Heart right ventricle (tissue), 16 donors: Measurements from ENCODE around the gene SIX3. TPM values are rescaled to one million over a fixed set of nuclear protein-coding genes. Genes with fewer than 3 reads are reported as not detected.

Source experiments
- ATAC-seq, 8 donors: fragments of 200-7000 bp; cut with Tn5 transposase; one replicate each; pipeline ENCODE4 v1.9.1; 2020; ENCODE audit warnings: mild to moderate bottlenecking in 8 of 8, moderate library complexity in 8 of 8, moderate number of reproducible peaks in 1 of 8
- DNase-seq, 2 donors: peaks; one replicate each; pipeline ENCODE4 v3.0.0-alpha.2; 2020
- H3K27ac ChIP-seq, 10 donors: fragments of 200-600 bp; sonication (generic) in 2 of 10; one replicate each; pipeline versions ENCODE4 v1.5.0 to v1.8.0; 2020 to 2022; ENCODE audit warnings: mild to moderate bottlenecking in 3 of 10
- H3K27me3 ChIP-seq, 7 donors: fragments of 200-600 bp; one replicate each; pipeline ENCODE4 v1.8.0; 2021 to 2022; ENCODE audit warnings: mild to moderate bottlenecking in 2 of 7
- H3K36me3 ChIP-seq, 9 donors: fragments of 200-600 bp; sonication (generic) in 1 of 9; one replicate each; pipeline versions ENCODE4 v1.5.0 to v1.8.0; 2020 to 2022; ENCODE audit warnings: mild to moderate bottlenecking in 2 of 9
- H3K4me1 ChIP-seq, 9 donors: fragments of 200-600 bp; sonication (generic) in 1 of 9; one replicate each; pipeline versions ENCODE4 v1.5.0 to v1.8.0; 2020 to 2022; ENCODE audit warnings: mild to moderate bottlenecking in 4 of 9
- H3K4me3 ChIP-seq, 10 donors: fragments of 200-600 bp; sonication (generic) in 2 of 10; one replicate each; pipeline versions ENCODE4 v1.5.0 to v1.8.0; 2020 to 2022; ENCODE audit warnings: mild to moderate bottlenecking in 7 of 10, moderate library complexity in 2 of 10
- H3K9me3 ChIP-seq, 11 donors: fragments of 200-600 bp in 10 of 11; sonication (generic) in 2 of 11; one replicate each; pipeline versions ENCODE4 v1.5.0 to v1.8.0; 2013 to 2022; ENCODE audit warnings: mild to moderate bottlenecking in 2 of 11, control low read depth in 1 of 11, moderate library complexity in 1 of 11
- WGBS, 2 donors: extraction: QIAGEN DNeasy Blood & Tissue Kit; methylation state at CpG; one replicate each; pipeline ENCODE4 v1.1.7; 2013; ENCODE audit warnings: inconsistent platforms in 1 of 2; 5-methylcytosine and 5-hydroxymethylcytosine counted together
- intact Hi-C, 10 donors: fragments of 100-400 bp; cut with DNase I; formaldehyde crosslinking; loops; one replicate each; pipeline versions ENCODE4 v1.11.1 to v1.14.2; 2022
- polyA plus RNA-seq, 2 donors: library from polyadenylated mRNA; stranded (reverse); fragments of 200-250 nt; gene quantifications; one replicate each; pipeline ENCODE4 v1.2.3, GENCODE V29; 2013
- total RNA-seq, 10 donors: library from RNA; stranded (reverse); fragmentation: NEBNext Ultra II Directional in 3 of 10; extraction: Animal tissue kit (Norgen Biotek cat#: 25700) in 3 of 10; gene quantifications; one replicate each; pipeline versions ENCODE4 v1.2.1 to v1.2.4, GENCODE V29; 2021 to 2023
- TF ChIP-seq, protein P1 (sequence below), 9 donors: fragments of 200-600 bp; sonication (generic) in 2 of 9; IDR thresholded peaks; one replicate each; pipeline versions ENCODE4 v1.5.0 to v1.8.0; 2021 to 2022; ENCODE audit warnings: antibody characterized with exemption in 9 of 9, mild to moderate bottlenecking in 5 of 9, moderate library complexity in 1 of 9
- donor health status: Arrhythmogenic right ventricular cardiomyopathy.
- donor health status: ischemic (EF 13 %, LVEDD 7.1; RV severe dilation, severe dysfunction).
- donor health status: healthy with polysubstance abuse.
- donor health status: DM: no; HTN: yes; CAD: no.
- donor health status: DM: no; HTN: no; CAD: no.
- donor health status: ischemic (EF 25% LVEDD 6.9; RV normal size, moderate dysfunction).
- donor health status: ischemic (EF 25% LVEDD 5.7; RV mildly dilated, moderate dysfunction).
- donor health status: healthy.
- donor health status: DM: yes; HTN: yes; CAD: no.
- donor health status: Ischemic cardiomyopathy.
- donor health status: ischemic (EF 35%, LVEDD 5.7; RV mildly dilated, moderate dysfunction).
- donor health status: nonischemic (EF 11% LVEDD 7.7; RV severe dilation, severe dysfunction).
- donor health status: DM: yes; HTN: yes; CAD: no.
- donor health status: PGD.
- donor health status: ischemic (EF 29% LVEDD 5.4; RV normal size, mild dysfunction).
- donor health status: nonischemic (EF 23%, LVEDD 6.1; RV moderate dilation, normal function).

The SIX3 gene
- total and polyA plus RNA-seq, 12 donors = not detected

DNA sequence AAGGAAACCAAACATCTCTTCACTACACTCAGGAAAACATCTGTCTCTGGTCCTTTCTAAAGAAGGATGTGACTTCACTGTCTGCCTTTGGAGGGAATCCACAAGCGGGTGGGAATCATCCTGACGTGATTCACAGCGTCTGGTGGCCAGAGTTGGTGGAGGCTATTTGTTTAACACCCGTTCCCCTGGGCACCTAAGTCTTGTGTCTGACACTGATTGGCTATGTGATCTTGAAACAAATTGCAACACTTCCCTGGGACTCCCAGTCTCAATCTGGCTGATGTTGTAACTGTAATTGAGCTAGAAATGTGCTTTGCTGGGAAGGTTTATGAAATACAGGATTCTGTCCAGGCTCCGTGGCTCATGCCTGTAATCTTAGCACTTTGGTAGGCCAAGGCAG is 28.8 kb upstream of the SIX3 start:
- intact Hi-C loops = no loop called here
- ATAC-seq = peak in 2 of 8 donors; percentile 19 to 83
- Histone ChIP-seq H3K36me3 (no peaks in the 10 kb centered on the region), H3K9me3 (peaks cover 0 to 42% (median 17%) of the 10 kb centered on the region in 11 donors), H3K4me1 (no peaks in the 10 kb centered on the region), H3K4me3 (no peak overlapping the region), H3K27ac (peak overlapping the region in 1 of 10 donors; percentile 31), H3K27me3 (peaks cover 0 to 26% (median 17%) of the 10 kb centered on the region in 7 donors)
- DNase-seq = no peak
- TF ChIP-seq, protein P1, sequence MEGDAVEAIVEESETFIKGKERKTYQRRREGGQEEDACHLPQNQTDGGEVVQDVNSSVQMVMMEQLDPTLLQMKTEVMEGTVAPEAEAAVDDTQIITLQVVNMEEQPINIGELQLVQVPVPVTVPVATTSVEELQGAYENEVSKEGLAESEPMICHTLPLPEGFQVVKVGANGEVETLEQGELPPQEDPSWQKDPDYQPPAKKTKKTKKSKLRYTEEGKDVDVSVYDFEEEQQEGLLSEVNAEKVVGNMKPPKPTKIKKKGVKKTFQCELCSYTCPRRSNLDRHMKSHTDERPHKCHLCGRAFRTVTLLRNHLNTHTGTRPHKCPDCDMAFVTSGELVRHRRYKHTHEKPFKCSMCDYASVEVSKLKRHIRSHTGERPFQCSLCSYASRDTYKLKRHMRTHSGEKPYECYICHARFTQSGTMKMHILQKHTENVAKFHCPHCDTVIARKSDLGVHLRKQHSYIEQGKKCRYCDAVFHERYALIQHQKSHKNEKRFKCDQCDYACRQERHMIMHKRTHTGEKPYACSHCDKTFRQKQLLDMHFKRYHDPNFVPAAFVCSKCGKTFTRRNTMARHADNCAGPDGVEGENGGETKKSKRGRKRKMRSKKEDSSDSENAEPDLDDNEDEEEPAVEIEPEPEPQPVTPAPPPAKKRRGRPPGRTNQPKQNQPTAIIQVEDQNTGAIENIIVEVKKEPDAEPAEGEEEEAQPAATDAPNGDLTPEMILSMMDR (IDR thresholded peaks at IDR 0.05) = no peak
- 46 to 53% methylated on average over 5 of the region's 5 CpGs for WGBS, 2 donors

DNA sequence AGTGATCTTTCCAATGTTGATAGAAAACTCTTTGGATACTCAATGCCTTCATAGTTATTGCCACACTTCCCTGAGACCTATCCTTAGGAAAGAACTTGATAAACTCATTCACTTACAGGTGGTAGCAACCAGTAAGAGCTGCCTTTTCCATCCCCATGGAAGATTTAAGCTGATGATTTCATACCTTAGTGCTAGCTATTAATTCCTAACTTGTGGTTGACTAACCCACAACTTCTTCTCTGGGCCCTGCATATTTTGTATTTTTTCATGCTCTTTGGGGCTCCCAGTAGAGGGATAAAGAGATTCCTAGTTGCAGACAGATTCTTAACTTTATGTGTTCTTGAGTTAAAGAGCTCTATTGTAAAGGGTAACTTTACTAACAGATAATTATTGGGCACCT is 25.2 kb upstream of the SIX3 start:
- intact Hi-C loops = no loop called here
- no peak for ATAC-seq
- Histone ChIP-seq H3K36me3 (no peaks in the 10 kb centered on the region), H3K4me3 (no peak overlapping the region), H3K9me3 (peaks cover 0 to 11% (median 0%) of the 10 kb centered on the region in 11 donors), H3K27ac (no peak overlapping the region), H3K4me1 (no peaks in the 10 kb centered on the region), H3K27me3 (peaks cover 0 to 48% (median 26%) of the 10 kb centered on the region in 7 donors)
- no peak for DNase-seq
- TF ChIP-seq, protein P1 (IDR thresholded peaks at IDR 0.05) = no peak

DNA sequence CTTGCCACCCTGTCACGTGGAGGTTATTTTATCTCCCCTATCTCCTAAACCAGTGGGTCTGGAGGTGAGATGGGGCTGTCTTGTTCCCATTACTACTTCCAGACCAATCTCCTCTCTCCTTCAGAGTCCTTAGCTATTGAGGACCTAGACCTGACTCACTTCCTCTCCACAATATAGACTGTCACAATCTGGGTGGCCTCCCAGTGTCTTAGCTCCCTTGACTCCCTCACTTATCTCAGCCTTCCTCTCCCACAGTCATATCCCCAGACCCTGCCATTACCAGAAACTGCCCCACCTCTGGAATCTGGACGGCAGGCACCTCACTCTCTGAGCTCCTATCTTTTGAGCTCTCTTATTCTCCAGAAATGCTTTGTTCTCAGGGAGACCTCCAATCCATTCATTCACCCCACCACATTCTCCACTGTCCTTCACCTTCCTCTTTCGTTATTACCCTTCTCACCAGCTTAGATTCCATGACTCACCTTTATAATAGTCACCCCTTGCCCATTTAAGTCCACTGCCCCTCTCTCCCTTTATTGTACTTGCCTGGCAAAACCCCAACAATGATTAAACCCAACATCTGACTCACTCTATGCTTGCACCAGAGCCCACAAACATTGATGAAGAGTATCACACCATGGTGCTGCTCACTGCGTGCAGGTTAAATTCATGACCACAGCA is 23.3 kb upstream of the SIX3 start:
- intact Hi-C loops = no loop called here
- TF ChIP-seq, protein P1 (IDR thresholded peaks at IDR 0.05) = no peak
- ATAC-seq = no peak
- Histone ChIP-seq H3K27ac (no peak overlapping the region), H3K4me3 (no peak overlapping the region), H3K36me3 (no peaks in the 10 kb centered on the region), H3K9me3 (no peaks in the 10 kb centered on the region), H3K4me1 (no peaks in the 10 kb centered on the region), H3K27me3 (peaks cover 0 to 62% (median 46%) of the 10 kb centered on the region in 7 donors)
- no peak for DNase-seq
- WGBS, 2 donors = 63 to 67% methylated on average over 4 of the region's 4 CpGs

DNA sequence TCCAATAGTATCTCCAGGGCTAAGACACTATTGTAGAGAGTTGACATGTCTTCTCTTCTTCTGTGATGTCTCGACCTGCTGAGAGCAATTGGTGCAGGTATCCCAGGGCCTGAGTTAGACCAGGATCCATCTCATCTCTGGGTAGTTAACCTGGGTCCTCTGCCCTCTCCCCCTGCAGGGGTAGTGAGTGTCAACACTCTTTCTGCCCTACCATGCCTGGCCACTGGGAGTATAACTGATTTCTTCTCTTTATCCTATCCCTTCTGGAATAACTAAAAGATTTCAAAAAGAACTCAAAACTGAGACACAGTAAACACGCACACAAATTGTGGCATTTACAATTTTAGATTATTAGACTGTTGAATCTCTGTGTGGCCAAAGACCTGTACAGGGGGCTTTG is 20.8 kb upstream of the SIX3 start:
- WGBS, 2 donors = 68 to 79% methylated on average over 2 of the region's 2 CpGs
- DNase-seq (no peak), ATAC-seq (no peak)
- intact Hi-C loops = no loop called here
- no peaks in the 10 kb centered on the region for H3K4me1 ChIP-seq
- H3K9me3 ChIP-seq = no peaks in the 10 kb centered on the region
- TF ChIP-seq, protein P1 (IDR thresholded peaks at IDR 0.05) = no peak
- H3K36me3 ChIP-seq = no peaks in the 10 kb centered on the region
- H3K27me3 ChIP-seq = peaks cover under 1 to 87% (median 71%) of the 10 kb centered on the region in 7 donors
- no peak overlapping the region for H3K27ac ChIP-seq
- no peak overlapping the region for H3K4me3 ChIP-seq
